Measurements from ENCODE around the gene P3R3URF. TPM values are rescaled to one million over a fixed set of nuclear protein-coding genes. Genes with fewer than 3 reads are reported as not detected.
"Not testable (repeated sequence)": the region's sequence is repeated elsewhere in the genome, so short reads cannot be mapped to it uniquely, and the experiment has no call there.

Gene P3R3URF
- total RNA-seq (2014; rRNA removed; shearing (Covaris generic)), result not detected in 2 replicates

DNA sequence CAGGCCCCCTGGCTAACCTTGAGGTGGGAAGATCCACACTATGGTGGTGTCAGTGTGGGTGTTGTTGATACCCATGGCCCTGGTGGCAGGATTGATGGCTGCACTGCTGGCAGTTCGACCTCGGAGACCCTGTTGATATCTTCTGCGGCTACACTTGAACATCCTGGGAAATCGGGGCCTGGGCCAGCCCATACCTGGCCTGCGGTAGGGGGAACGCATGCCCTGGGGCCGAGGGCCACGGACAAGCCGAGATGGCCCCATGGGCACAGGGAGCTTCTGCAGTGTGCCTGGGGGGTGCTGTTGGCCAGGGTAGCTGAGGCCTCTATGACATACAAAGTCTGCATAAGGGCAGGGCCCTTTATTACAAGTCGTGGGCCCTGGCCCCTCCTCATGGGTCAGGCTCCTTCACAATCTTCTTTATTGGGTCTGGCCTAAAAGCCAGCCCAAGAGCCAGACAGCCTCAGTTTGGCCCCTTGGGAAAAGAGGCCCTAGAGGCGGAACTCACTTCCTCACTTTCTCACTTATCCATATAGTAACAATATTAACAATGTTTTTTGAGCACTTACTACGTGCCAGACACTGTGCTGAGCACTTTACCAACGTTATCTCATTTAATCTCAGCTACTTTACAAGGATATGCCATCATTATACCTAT, at the start of gene P3R3URF:
Gene P3R3URF, minus strand, starts transcription at position 278 of the 655 bp plus-strand sequence. Its CDS starts 17 bp downstream, at position 261.
- in situ Hi-C loops (cut with HindIII; ENCODE audit: low sequenced_read_pairs), result loop anchor here (10.0 kb wide), 1 partner anchor 112 kb away; no protein-coding TSS in a partner anchor

DNA sequence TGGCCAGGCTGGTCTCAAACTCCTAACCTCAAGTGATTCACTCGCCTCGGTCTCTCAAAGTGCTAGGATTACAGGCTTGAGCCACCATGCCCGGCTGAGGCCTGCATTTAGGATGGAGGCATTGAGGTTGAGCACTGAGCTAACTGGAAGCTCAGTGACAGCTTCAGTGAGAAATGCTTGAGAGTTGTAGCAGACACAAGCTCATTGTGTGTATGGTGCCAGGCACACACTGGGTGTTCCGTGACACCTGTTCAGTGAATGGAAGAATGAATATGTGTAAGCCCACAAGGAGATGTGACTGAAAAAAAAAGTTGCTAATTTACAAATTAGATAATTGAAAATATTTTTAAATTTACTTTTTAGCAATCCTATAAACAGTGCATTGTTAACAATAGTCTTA, 48.7 kb upstream of the P3R3URF start:
- in situ Hi-C loops (cut with HindIII; ENCODE audit: low sequenced_read_pairs), result no loop called here

More for the DNA sequence above, at the start of gene P3R3URF:
- DNase-seq (ENCODE audit: low spot score), result no peak

DNA sequence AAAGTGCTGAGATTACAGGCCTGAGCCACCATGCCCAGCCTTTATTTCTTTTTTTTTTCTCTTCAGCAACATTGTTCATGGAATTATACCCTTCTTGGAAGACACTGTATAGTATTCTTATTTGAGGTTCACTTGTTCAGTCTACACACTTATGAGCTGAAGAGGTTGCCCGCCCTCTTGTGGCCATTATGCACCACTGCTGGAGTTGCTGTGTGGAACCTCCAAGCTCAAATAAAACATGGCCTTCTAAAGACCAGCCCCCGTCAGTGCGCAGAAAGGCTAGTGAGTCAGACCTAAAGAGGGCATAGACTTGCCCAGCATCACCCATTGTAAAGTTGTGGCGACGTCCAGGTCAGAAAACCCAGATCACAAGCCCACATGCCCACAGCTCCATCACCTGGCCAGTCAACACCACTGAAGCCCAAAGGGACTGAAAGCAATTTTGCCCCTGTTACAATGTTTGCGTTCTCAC, 47.2 kb upstream of the P3R3URF start:
- in situ Hi-C loops (cut with HindIII; ENCODE audit: low sequenced_read_pairs), result no loop called here
- peak; percentile 92 for DNase-seq (ENCODE audit: low spot score)

More for the DNA sequence above, 48.7 kb upstream of the P3R3URF start:
- DNase-seq (ENCODE audit: low spot score), result peak; percentile 47

DNA sequence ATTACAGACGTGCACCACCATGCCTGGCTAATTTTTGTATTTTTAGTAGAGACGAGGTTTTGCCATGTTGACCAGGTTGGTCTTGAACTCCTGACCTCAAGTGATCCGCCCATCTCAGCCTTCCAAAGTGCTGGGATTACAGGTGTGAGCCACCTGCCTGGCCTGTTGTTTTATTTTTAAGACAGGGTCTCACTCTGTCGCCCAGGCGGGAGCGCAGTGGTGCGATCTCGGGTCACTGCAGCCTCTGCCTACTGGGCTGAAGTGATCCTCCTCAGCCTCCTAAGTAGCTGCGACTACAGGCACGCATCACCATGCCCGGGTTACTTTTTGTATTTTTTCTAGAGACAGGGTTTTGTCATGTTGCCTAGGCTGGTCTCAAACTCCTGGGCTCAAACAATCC, 46.8 kb upstream of the P3R3URF start:
- in situ Hi-C loops (cut with HindIII; ENCODE audit: low sequenced_read_pairs); DNase-seq (ENCODE audit: low spot score): not testable (repeated sequence)

DNA sequence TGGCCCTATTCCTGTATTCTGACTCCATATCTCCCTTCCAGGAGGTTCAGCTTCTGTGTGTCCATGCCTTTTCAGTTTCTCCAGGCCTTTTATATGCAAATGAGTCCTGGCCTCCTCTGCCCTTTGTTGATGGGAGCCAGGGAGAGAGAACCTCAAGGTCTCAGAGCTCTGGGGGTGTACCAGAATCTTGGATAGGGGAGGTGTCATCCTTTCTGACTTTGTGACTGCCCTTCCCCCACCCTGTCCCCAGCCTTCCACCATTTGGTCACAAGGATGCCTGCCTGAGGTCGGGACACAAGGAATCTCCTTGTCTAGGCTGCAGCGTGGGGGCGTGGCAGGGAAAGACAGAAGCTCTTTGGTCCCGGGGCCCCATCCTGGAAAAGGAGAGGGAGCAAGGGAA, 45.5 kb upstream of the P3R3URF start:
- in situ Hi-C loops (cut with HindIII; ENCODE audit: low sequenced_read_pairs), result no loop called here
- no peak for DNase-seq (ENCODE audit: low spot score)

DNA sequence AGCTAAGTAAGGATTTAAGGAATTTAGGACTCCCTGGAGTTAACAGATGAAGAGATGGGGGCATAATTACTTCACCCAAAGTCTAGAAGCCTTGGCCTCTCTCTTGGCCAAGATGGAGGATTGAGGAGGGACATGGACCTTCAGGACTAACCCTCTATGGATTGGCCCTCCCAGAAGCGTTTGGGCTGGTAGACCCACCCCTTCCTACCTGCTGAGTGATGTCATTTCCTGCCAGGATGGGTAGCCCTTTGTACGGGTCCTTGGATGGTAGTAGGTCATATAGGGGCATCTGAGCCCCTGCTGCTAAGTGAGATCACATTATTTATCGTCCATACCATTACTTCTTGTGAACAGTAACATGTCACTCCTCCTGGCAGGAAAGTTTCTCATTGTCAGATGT, 44.5 kb upstream of the P3R3URF start:
- DNase-seq (ENCODE audit: low spot score), result no peak
- in situ Hi-C loops (cut with HindIII; ENCODE audit: low sequenced_read_pairs), result no loop called here

DNA sequence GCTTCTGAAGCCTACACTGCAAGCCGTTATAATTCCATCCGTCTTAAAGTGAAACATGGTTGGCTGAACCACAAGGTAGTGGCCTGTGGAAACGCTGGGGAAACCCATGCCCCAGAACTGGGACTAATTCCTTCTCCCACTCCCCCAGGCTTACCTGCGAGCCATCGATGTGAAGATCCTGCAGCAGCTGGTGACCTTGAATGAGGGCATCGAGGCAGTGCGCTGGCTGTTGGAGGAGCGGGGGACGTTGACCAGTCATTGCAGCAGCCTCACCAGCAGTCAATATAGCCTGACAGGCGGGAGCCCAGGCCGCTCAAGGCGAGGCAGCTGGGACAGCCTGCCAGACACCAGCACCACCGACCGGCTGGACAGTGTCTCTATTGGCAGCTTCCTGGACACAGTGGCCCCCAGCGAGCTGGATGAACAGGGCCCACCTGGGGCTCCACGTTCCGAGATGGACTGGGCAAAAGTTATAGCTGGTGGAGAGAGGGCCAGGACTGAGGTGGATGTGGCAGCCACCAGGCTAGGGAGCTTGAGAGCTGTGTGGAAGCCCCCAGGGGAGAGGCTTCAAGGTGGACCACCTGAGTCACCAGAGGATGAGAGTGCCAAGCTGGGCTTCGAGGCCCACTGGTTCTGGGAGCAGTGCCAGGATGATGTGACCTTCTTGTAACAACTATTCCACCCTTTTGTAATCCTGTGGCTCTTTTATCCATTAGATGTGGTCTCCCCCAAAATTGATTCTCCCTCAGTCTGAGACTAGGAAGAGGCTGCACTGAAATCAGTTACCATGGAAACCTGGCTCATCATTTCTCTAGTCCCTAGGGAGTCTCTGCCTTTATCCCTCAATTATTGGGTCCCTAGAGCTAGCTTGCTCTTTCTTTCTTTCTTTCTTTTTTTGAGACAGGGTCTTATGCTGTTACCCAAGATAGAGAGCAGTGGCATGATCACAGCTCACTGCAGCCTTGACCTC, 43.5 kb upstream of the P3R3URF start:
- in situ Hi-C loops (cut with HindIII; ENCODE audit: low sequenced_read_pairs), result loop anchor here (10.0 kb wide), 1 partner anchor 185 kb away; no protein-coding TSS in a partner anchor
- peak; percentile 19 for DNase-seq (ENCODE audit: low spot score)

DNA sequence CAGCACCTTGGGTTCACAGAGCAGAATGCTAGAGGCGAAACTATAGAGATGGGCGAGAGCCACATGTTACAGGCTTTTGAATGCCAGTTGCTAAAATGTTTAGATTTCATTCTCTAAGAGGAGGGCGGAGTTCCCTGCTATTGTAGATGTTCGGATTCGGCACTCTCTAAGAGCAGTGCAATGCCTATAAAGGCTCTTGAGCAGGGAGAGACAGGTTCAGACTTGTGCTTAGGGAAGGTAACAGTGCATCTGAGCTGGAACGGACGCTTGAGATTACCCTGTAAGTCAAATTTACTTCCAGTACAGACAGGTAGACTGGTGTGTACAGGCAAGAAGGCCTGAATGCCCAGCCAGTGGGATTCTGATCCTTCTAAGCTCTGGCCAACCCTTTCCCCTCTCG, 42.2 kb upstream of the P3R3URF start:
- DNase-seq (ENCODE audit: low spot score), result no peak
- in situ Hi-C loops (cut with HindIII; ENCODE audit: low sequenced_read_pairs), result loop anchor here (10.0 kb wide), 1 partner anchor 184 kb away; no protein-coding TSS in a partner anchor

DNA sequence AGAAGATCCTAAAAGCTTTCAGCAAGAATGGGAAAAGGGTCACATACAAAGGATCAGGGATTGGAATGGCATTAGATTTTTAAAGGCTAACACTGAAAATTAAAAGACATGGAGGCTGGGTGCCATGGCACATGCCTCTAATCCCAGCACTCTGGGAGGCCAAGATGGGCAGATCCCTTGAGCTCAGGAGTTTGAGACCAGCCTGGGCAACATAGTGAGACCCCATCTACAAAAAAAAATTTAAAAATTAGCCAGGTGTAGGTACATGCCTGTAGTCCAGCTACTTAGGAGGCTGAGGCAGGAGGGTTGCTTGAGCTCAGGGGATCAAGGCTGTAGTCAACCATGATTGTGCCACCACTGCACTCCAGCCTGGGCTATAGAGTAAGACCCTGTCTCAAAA, 39.2 kb upstream of the P3R3URF start:
- no peak for DNase-seq (ENCODE audit: low spot score)
- in situ Hi-C loops (cut with HindIII; ENCODE audit: low sequenced_read_pairs), result loop anchor here (10.0 kb wide), 1 partner anchor 181 kb away; no protein-coding TSS in a partner anchor

DNA sequence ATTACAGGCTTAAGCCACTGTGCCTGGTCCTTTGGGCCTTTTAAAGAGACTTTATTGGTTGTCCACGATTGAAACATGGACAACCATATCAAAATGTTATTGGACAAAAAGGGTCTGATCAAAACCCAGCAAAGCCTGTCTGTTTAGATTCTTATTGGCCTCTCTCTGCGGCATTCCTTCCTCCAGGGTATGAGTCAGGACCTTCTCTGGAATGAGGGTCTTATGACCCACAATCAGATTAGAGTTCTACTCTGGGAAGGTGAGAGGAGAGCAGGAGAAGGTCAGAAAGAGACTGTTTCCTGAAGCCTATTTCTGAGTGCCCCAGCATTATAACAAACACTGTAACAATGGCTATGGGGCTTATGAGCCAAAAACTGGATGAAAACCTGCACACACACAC, 34.8 kb upstream of the P3R3URF start:
- DNase-seq (ENCODE audit: low spot score), result no peak
- in situ Hi-C loops (cut with HindIII; ENCODE audit: low sequenced_read_pairs), result loop anchor here (10.0 kb wide), 1 partner anchor 176 kb away; no protein-coding TSS in a partner anchor

DNA sequence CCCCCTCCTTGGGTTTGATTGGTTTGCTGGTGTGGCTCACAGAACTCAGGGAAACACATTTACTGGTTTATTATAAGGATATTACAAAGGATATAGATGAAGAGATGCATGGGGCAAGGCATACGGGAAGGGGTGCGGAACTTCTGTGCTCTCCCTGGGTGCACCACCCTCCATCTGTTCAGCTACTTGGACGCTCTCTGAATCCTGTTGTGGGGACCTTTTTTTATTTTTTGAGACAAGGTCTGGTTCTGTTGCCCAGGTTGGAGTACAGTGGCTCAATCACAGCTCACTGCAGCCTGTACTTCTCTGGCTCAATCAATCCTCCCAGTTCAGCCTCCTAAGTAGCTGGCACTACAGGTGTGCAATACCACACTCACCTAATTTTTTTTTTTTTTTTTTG, 34.3 kb upstream of the P3R3URF start:
- in situ Hi-C loops (cut with HindIII; ENCODE audit: low sequenced_read_pairs), result loop anchor here (10.0 kb wide), 1 partner anchor 176 kb away; no protein-coding TSS in a partner anchor
- DNase-seq (ENCODE audit: low spot score), result peak; percentile 73

DNA sequence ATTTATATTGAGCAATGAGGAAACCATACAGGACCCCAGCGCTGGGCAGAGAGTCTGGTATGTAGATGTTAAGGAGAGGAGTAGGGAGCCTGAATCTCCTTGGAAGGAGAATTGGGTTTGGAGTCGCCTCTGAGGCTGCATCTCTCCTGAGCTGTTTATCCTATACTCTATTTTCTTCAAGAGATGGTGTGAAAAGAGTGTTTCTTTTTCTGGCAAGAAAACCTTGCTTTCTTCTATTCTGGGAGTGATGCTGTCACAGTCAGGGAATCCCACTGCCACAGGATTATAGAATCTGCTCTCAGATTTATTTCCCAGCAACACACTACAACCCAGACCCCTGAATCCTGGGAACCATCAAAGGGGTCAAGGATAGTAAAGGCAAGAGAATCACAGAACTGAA, 30.1 kb upstream of the P3R3URF start:
- no peak for DNase-seq (ENCODE audit: low spot score)
- in situ Hi-C loops (cut with HindIII; ENCODE audit: low sequenced_read_pairs), result no loop called here

DNA sequence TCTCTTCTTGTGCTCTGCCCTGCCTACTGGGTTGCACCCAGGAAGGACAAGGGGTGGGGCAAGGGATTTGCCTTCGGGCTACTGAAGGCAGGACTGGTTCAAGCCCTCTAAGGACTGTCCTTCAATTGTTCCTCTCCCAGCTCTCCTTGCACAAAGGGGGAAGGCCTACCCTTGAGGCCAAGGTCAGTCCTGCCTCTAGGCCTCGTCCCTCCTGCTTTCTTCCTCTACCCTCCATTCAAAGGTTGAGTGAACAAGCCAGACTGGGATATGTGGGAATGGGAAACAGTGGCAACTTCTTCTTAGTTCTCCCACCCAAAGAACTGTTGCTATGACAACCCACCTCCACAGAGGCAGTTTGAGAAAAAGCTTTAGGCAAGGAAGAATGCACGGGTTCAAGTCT, 29.5 kb upstream of the P3R3URF start:
- in situ Hi-C loops (cut with HindIII; ENCODE audit: low sequenced_read_pairs), result no loop called here
- DNase-seq (ENCODE audit: low spot score), result no peak

DNA sequence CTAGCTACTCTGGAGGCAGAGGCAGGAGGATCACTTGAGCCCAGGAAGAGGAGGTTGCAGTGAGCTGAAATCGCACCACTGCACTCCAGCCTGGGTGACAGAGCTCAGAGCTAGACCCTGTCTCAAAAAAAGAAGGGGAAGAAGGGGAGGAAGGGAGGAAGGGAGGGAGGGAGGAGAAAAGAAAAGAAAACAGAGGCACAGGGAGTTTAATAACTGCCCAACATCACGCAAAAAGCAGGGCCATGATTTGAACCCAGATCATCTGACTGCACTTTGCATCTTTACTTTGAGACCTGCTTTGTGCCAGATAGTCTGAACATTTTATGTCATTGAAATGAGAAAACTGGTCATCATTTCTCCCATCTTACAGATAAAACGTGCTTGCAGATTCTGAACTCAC, 28.9 kb upstream of the P3R3URF start:
- in situ Hi-C loops (cut with HindIII; ENCODE audit: low sequenced_read_pairs), result no loop called here
- DNase-seq (ENCODE audit: low spot score), result no peak

DNA sequence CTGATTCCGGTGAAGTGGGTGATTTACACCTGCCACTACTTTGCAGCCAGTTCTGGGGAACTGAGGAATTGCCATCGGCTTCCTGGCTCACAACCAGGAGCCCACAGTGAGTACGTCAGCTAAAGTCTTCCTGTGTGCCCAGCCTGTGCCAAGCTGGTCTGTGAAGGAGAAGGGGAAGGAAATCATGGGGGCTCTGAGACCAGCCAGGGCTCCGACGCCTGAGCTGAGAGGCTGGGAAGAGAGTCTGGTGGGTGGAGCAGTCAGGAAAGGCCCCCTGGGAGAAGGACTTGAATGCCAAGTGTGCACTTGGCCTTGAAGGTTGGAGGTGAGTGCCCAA, 28.1 kb upstream of the P3R3URF start:
- in situ Hi-C loops (cut with HindIII; ENCODE audit: low sequenced_read_pairs), result no loop called here
- DNase-seq (ENCODE audit: low spot score), result no peak

DNA sequence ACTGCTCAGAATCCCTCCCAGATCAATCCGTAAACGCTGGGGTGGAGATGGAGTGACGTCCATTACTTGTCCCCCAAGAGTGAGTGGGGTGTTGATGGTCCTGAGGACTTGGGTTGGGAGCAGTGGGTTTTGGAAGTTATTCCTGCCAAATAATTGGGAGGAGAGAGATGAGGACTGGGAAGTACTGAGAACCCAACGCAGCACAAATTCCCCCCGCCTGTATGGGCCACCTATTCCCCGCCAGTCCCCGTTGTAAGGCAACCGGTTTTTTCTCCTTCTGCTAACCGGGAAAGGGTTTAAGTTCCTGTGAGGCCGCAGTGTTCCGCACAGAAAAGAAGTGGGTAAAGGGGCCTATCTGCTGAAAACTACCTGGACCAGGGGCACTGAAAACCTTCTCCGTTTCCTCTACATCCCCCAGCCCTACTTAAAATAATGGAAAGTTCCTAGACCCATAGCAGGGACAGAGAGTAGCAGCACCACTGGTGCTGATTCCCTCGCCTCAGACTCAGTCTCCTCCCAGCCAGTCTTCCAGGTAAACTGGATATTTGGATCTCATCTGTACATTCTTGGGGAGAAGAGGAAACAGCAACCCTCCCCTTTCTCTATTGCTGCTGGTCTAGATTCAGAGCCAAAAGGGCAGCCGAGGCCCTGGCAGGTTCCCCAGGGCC, 27.6 kb upstream of the P3R3URF start:
- in situ Hi-C loops (cut with HindIII; ENCODE audit: low sequenced_read_pairs), result no loop called here
- peak; percentile 71 for DNase-seq (ENCODE audit: low spot score)

DNA sequence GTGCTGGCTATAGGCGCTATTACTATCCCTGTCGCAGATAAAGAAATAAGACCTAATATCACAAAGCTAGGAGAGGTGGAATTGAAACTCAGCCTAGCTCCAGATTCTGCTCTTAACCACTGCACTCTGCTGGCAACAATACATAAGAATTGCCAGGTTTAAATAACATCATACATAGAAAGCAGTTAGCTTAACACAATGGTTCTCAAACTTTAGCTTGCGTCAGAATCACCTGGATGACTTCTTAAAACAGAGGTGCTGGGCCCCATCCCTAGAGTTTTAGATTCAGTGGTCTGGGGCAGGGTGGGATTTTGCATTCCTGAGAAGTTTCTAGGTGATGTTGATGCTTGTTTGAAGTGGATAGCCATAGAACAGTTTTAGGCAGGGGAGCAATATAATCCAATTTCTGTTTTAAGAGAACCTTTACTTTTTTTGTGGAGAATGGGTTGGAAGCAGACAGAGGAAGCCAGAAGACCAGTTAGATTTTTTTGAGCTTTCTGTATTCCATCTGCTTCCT, 23.0 kb upstream of the P3R3URF start:
- DNase-seq (ENCODE audit: low spot score), result no peak
- in situ Hi-C loops (cut with HindIII; ENCODE audit: low sequenced_read_pairs), result no loop called here

DNA sequence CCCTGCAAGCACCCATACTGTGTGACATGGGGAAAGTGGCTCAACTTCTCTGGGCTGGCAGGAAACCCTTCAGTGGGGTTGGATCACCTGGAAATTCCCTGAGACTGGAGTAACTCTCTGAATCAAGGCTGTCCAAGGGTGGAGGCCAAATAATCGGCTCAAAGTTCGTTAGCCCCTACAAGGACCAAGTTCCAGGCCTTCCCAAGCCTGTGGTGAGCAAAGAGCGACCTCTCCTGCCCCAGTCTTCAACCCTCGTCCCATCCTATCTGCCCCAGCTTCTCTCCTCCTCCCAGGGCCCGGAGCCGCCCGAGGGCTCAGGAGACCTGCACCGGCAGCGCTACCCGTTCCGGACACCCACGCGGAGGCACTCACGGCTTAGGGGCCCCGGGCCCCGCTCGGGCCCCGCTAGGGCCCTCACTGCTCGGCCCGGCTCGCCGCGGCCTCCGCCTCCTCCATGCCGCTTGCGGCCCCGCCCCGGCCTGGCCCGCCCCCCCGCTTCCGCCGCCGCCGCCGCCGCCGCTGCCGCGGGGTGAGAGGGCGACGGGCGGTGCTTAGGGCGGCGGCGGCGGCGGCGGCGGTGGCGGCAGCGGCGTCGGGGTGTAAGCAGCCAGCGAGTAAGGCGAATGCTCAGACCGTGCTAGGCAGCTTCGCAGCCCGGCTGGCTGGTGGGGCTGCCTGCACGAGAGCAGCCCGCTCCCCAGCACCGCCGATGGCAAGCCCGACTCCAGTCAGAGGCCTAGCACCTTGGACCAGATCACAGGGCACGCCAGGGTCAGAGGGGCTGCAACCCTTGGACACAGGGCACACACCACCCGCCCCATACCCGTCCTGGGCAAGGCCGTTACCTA, 21.9 kb upstream of the P3R3URF start, which contains the start of gene POMGNT1:
Gene POMGNT1, minus strand, starts transcription at position 471 of the 848 bp plus-strand sequence. CDS start 613 bp downstream, outside the sequence.
- in situ Hi-C loops (cut with HindIII; ENCODE audit: low sequenced_read_pairs), result no loop called here
- DNase-seq (ENCODE audit: low spot score), result peak; percentile 73

Data from G401 (cell line).